ENCODE measurements around the gene USP19.
A peak's percentile ranks its signal among the peaks of the same experiment; 100 is the strongest.

USP19 gene

GRCh38 chr3:49162751-49163419 is 42.3 kb upstream of the USP19 start:
- no peak for TF ChIP-seq TCF12 (IDR thresholded peaks at IDR 0.05; ENCODE audit: low read depth)

DNA sequence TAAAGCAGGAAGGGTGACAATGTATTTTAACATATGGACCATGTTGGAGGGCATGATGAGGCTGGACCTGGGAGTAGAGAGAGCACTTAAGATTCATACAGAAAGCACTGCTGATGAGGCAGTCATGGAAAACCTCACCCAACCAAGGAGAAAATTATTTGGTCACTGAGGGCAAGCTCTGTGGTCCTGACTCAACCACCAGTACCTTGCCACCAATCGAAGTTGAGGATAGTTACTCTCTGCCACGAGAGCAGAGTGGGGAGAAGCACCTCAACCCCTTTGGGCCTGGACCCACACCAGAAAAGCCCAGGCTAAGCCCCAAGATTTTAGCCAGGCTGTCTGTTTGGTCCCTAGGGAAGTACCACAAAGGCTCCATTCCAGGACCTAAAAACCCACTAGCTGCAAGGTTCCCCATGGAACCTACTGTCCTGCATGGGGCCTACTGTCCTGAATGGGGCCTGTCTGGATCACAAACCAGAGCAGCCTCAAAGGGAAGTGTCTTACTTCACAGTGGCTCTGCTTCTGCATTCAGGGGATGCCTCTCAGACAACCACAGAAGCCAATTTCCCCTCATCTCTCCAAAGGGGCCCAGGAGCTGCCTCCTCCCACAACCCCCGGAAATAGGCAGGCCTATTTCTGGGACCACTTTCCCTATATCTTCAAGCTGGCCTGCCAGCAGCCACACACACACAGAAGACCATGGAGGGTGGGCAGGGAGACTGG is 41.3 kb upstream of the USP19 start:
- no peak for TF ChIP-seq CEBPB (IDR thresholded peaks at IDR 0.05)
- TF ChIP-seq, protein P1, sequence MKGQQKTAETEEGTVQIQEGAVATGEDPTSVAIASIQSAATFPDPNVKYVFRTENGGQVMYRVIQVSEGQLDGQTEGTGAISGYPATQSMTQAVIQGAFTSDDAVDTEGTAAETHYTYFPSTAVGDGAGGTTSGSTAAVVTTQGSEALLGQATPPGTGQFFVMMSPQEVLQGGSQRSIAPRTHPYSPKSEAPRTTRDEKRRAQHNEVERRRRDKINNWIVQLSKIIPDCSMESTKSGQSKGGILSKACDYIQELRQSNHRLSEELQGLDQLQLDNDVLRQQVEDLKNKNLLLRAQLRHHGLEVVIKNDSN (IDR thresholded peaks at IDR 0.05) = no peak
- no peak for TF ChIP-seq EP300 (IDR thresholded peaks at IDR 0.05; ENCODE audit: borderline replicate concordance)
- no peak for TF ChIP-seq EGR1 (IDR thresholded peaks at IDR 0.05)
- TF ChIP-seq REST (IDR thresholded peaks at IDR 0.05; ENCODE audit: low read depth) = no peak
- TF ChIP-seq RAD21 (IDR thresholded peaks at IDR 0.05; ENCODE audit: low read depth) = no peak
- no peak for TF ChIP-seq NFIC (IDR thresholded peaks at IDR 0.05)

- TF ChIP-seq TEAD4 (IDR thresholded peaks at IDR 0.05) (no peak), EGR1 (IDR thresholded peaks at IDR 0.05) (no peak), TAF1 (IDR thresholded peaks at IDR 0.05; ENCODE audit: low read depth) (no peak), TCF12 (IDR thresholded peaks at IDR 0.05; ENCODE audit: low read depth) (no peak), CREB1 (IDR thresholded peaks at IDR 0.05; ENCODE audit: low read depth) (no peak), EP300 (IDR thresholded peaks at IDR 0.05; ENCODE audit: borderline replicate concordance) (no peak), NFIC (IDR thresholded peaks at IDR 0.05) (no peak), CEBPB (IDR thresholded peaks at IDR 0.05) (no peak), YY1 (IDR thresholded peaks at IDR 0.05; ENCODE audit: low read depth) (no peak), RAD21 (IDR thresholded peaks at IDR 0.05; ENCODE audit: low read depth) (no peak), ZBTB7A (IDR thresholded peaks at IDR 0.05; ENCODE audit: low read depth) (no peak), REST (IDR thresholded peaks at IDR 0.05; ENCODE audit: low read depth) (no peak), FOXM1 (IDR thresholded peaks at IDR 0.05; ENCODE audit: borderline replicate concordance, low read depth) (no peak)
- TF ChIP-seq, protein P1 (IDR thresholded peaks at IDR 0.05) = no peak
- TF ChIP-seq, protein P2, sequence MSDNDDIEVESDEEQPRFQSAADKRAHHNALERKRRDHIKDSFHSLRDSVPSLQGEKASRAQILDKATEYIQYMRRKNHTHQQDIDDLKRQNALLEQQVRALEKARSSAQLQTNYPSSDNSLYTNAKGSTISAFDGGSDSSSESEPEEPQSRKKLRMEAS (IDR thresholded peaks at IDR 0.05) = no peak
These were observed 40.6 kb upstream of the USP19 start for GRCh38 chr3:49161197-49161596.

DNA sequence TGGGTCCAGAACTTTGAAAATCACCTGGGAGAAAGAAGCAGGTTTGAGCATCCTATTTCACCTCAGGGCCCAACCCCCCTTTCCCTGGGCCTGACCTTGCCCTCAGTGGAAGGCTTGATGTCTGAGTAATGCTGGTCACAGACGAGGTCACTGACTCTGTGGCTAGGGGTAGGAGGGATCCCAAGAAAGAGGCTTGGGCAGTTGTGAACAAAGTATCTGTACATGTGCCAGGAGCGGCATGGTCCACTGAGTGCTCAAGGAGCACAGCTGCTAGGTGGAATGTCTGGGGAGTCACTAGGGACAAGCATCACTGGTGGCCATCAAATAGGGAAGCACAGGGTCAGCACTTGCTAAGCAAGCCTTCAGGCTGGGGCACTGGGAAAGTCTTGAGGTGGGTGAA is 38.2 kb upstream of the USP19 start:
- TF ChIP-seq NFIC (IDR thresholded peaks at IDR 0.05) (no peak), FOXM1 (IDR thresholded peaks at IDR 0.05; ENCODE audit: borderline replicate concordance, low read depth) (no peak), YY1 (IDR thresholded peaks at IDR 0.05; ENCODE audit: low read depth) (no peak), EP300 (IDR thresholded peaks at IDR 0.05; ENCODE audit: borderline replicate concordance) (no peak), CEBPB (IDR thresholded peaks at IDR 0.05) (no peak), RAD21 (IDR thresholded peaks at IDR 0.05; ENCODE audit: low read depth) (no peak), CREB1 (IDR thresholded peaks at IDR 0.05; ENCODE audit: low read depth) (no peak), TCF12 (IDR thresholded peaks at IDR 0.05; ENCODE audit: low read depth) (no peak), ZBTB7A (IDR thresholded peaks at IDR 0.05; ENCODE audit: low read depth) (no peak), TAF1 (IDR thresholded peaks at IDR 0.05; ENCODE audit: low read depth) (no peak), TEAD4 (IDR thresholded peaks at IDR 0.05) (no peak)

- TF ChIP-seq CEBPB (IDR thresholded peaks at IDR 0.05) = no peak
- no peak for TF ChIP-seq CREB1 (IDR thresholded peaks at IDR 0.05; ENCODE audit: low read depth)
- TF ChIP-seq TEAD4 (IDR thresholded peaks at IDR 0.05) = no peak; the same call in 1 of the 2 replicates
- TF ChIP-seq, protein P1 (IDR thresholded peaks at IDR 0.05) = no peak
- peak; percentile 74 for TF ChIP-seq RAD21 (IDR thresholded peaks at IDR 0.05; ENCODE audit: low read depth)
- TF ChIP-seq, protein P2 (IDR thresholded peaks at IDR 0.05) = no peak
- TF ChIP-seq EP300 (IDR thresholded peaks at IDR 0.05; ENCODE audit: borderline replicate concordance) = no peak
- no peak for TF ChIP-seq NFIC (IDR thresholded peaks at IDR 0.05)
These were observed 37.6 kb upstream of the USP19 start for GRCh38 chr3:49158103-49158709.

Data from Ishikawa (cell line).